Transverse colon (tissue), 4 donors: ENCODE data around the gene SMIM22. TPM values are rescaled to one million over a fixed set of nuclear protein-coding genes. Genes with fewer than 3 reads are reported as not detected.
A peak's percentile ranks its signal among the peaks of the same experiment; 100 is the strongest.

Experiments
- DNase-seq: peaks from one replicate; pipeline ENCODE4 v3.0.0-alpha.2; 2019
- H3K27ac ChIP-seq, 4 donors: fragments of 200-600 bp; sonication (generic); 2 replicates each; pipeline ENCODE4 v1.5.1; 2016 to 2018; ENCODE audit warnings: inconsistent platforms in 4 of 4
- H3K27me3 ChIP-seq: fragments of 200-600 bp; sonication (generic); 2 replicates; pipeline ENCODE4 v1.5.1; 2017; ENCODE audit warnings: inconsistent platforms
- H3K36me3 ChIP-seq, 4 donors: fragments of 200-600 bp; sonication (generic); 2 replicates each; pipeline ENCODE4 v1.5.1; 2017 to 2019; ENCODE audit warnings: inconsistent platforms in 4 of 4
- H3K4me1 ChIP-seq, 4 donors: fragments of 200-600 bp; sonication (generic); 2 replicates each; pipeline ENCODE4 v1.5.1; 2017 to 2020; ENCODE audit warnings: inconsistent platforms in 4 of 4
- H3K4me3 ChIP-seq, 4 donors: fragments of 200-600 bp; sonication (generic); 1 replicate in 1 of 4; 2 replicates in 3 of 4; pipeline versions ENCODE4 v1.5.1 to v1.6.1; 2017 to 2019; ENCODE audit warnings: inconsistent platforms in 4 of 4
- H3K9me3 ChIP-seq, 2 donors: fragments of 200-600 bp; sonication (generic); 2 replicates each; pipeline ENCODE4 v1.5.1; 2017 to 2019; ENCODE audit warnings: inconsistent platforms in 2 of 2
- EP300 ChIP-seq: sonication (generic); formaldehyde crosslinking; IDR thresholded peaks from one replicate; pipeline ENCODE4 v1.6.1; 2017; ENCODE audit warnings: antibody characterized with exemption, low read depth
- POLR2A ChIP-seq: fragments of 450-650 bp; IDR thresholded peaks from one replicate; pipeline ENCODE4 v1.6.1; 2016; ENCODE audit warnings: antibody characterized with exemption, mild to moderate bottlenecking, moderate library complexity
- POLR2AphosphoS5 ChIP-seq, 3 donors: sonication (generic); formaldehyde crosslinking; IDR thresholded peaks; one replicate each; pipeline ENCODE4 v1.6.1; 2016; ENCODE audit warnings: antibody characterized with exemption in 3 of 3
- WGBS, 2 donors: methylation state at CpG; one replicate each; pipeline ENCODE4 v1.1.5; 2018; ENCODE audit warnings: low coverage in 1 of 2; 5-methylcytosine and 5-hydroxymethylcytosine counted together
- in situ Hi-C, 4 donors: fragments of 200-750 bp; cut with MboI; loops; one replicate each; pipeline versions ENCODE4 v1.15.0 to v1.15.1; 2017; ENCODE audit warnings: low sequenced_read_pairs in 3 of 4, low pct_ligation_motif_present in 1 of 4, low pct_unique_long_range_greater_than_20kb in 1 of 4
- intact Hi-C: fragments of 100-400 bp; cut with DNase I; formaldehyde crosslinking; loops from one replicate; pipeline ENCODE4 v1.15.1; 2023; ENCODE audit warnings: low total_unique reads
- total RNA-seq, 4 donors: library from RNA; depleted of rRNA; stranded (reverse); fragments of >200 nt; gene quantifications; one replicate each; pipeline ENCODE4 v1.1.0, GENCODE V29; 2016
- TF ChIP-seq, protein P1 (sequence below), 5 experiments: fragments of 200-600 bp in 3 of 5; fragments of 450-650 bp in 2 of 5; sonication (generic) in 3 of 5; IDR thresholded peaks; 1 replicate in 2 of 5; 2 replicates in 3 of 5; pipeline ENCODE4 v1.5.1; 2016 to 2017; ENCODE audit warnings: antibody characterized with exemption in 5 of 5, inconsistent platforms in 3 of 5, mild to moderate bottlenecking in 2 of 5, moderate library complexity in 1 of 5

SMIM22 gene
- total RNA-seq, 4 donors from 2014 or later, result 88.0 to 450 (median 252) TPM

GRCh38 chr16:4826526-4826925, 31.4 kb downstream of the SMIM22 start:
- DNase-seq, result no peak
- intact Hi-C loops (no loop called here), in situ Hi-C loops (no loop called here)
- Histone ChIP-seq H3K4me1 (peaks cover 0 to 32% (median 13%) of the 10 kb centered on the region in 4 donors), H3K9me3 (no peaks in the 10 kb centered on the region), H3K36me3 (peaks cover 0 to 73% (median 30%) of the 10 kb centered on the region in 4 donors), H3K27ac (no peak overlapping the region), H3K27me3 (no peaks in the 10 kb centered on the region), H3K4me3 (no peak overlapping the region)
- TF ChIP-seq, protein P1, sequence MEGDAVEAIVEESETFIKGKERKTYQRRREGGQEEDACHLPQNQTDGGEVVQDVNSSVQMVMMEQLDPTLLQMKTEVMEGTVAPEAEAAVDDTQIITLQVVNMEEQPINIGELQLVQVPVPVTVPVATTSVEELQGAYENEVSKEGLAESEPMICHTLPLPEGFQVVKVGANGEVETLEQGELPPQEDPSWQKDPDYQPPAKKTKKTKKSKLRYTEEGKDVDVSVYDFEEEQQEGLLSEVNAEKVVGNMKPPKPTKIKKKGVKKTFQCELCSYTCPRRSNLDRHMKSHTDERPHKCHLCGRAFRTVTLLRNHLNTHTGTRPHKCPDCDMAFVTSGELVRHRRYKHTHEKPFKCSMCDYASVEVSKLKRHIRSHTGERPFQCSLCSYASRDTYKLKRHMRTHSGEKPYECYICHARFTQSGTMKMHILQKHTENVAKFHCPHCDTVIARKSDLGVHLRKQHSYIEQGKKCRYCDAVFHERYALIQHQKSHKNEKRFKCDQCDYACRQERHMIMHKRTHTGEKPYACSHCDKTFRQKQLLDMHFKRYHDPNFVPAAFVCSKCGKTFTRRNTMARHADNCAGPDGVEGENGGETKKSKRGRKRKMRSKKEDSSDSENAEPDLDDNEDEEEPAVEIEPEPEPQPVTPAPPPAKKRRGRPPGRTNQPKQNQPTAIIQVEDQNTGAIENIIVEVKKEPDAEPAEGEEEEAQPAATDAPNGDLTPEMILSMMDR (IDR thresholded peaks at IDR 0.05), result no peak
- TF ChIP-seq POLR2AphosphoS5 (IDR thresholded peaks at IDR 0.05) (no peak), POLR2A (no peak), EP300 (no peak)
- 97% methylated on average over 4 of the region's 4 CpGs; no CpG with 5 or more reads in 1 of the 2 donors for WGBS, 2 donors

- Histone ChIP-seq H3K9me3 (no peaks in the 10 kb centered on the region), H3K4me1 (peaks cover 0 to 36% (median 16%) of the 10 kb centered on the region in 4 donors), H3K36me3 (peaks cover 0 to 73% (median 32%) of the 10 kb centered on the region in 4 donors), H3K27ac (no peak overlapping the region), H3K27me3 (no peaks in the 10 kb centered on the region), H3K4me3 (no peak overlapping the region)
- TF ChIP-seq EP300 (no peak), POLR2A (no peak), POLR2AphosphoS5 (IDR thresholded peaks at IDR 0.05) (no peak)
- TF ChIP-seq, protein P1 (IDR thresholded peaks at IDR 0.05), result no peak
- WGBS, 2 donors, result 93% methylated on average over 10 of the region's 10 CpGs; no CpG with 5 or more reads in 1 of the 2 donors
- in situ Hi-C loops (no loop called here), intact Hi-C loops (no loop called here)
- no peak for DNase-seq
Observed at GRCh38 chr16:4826980-4827379, 31.8 kb downstream of the SMIM22 start.

DNA sequence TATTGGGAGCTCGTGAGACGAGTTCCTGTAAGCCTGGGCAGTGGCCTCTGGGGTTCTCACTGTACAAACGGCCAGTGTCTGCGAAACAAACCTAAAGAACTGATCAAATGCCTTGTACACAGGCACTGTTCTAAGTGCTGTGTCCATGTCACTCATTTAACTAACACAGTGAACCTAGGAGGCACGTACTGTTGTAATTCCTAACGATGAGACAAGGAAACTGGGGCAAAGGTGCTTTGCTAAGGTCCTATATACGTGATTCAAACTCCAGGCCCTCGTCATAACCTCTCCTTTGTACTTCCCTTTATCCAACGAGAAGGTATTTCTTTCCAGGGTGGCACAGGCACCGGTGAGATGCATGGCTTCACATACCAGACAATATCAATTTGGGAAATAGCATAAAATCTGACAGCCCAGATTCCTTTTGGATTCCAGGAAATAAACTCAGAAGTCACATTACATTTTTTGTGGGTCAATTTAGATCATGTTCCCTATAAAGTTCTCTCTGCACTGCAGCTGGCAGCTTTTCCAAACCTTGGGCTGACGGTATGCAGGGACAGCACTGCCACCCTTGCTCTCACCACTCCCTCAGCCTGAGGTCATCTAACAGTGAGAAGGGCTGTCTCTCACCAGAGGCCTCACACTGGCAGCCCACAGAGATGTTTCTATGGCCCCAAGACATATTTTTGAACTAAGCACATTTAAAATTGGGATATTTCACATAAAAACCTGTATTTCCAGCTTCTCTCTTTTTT, 33.6 kb downstream of the SMIM22 start:
- H3K36me3 ChIP-seq, result peaks cover 0 to 63% (median 27%) of the 10 kb centered on the region in 4 donors
- intact Hi-C loops, result no loop called here
- TF ChIP-seq EP300 (no peak), POLR2AphosphoS5 (IDR thresholded peaks at IDR 0.05) (peak in 2 of 3 donors; percentile 21 to 70), POLR2A (no peak)
- TF ChIP-seq, protein P1 (IDR thresholded peaks at IDR 0.05), result no peak
- DNase-seq, result peak; percentile 49
- no peak overlapping the region for H3K4me3 ChIP-seq
- H3K4me1 ChIP-seq, result peaks cover 2 to 54% (median 25%) of the 10 kb centered on the region in 4 donors
- 48 to 67% methylated on average over 5 to 11 of the region's 11 CpGs for WGBS, 2 donors
- no peaks in the 10 kb centered on the region for H3K9me3 ChIP-seq
- no peaks in the 10 kb centered on the region for H3K27me3 ChIP-seq
- peak overlapping the region; percentile 73 to 79 (median 76) for H3K27ac ChIP-seq
- in situ Hi-C loops, result no loop called here

GRCh38 chr16:4830408-4830807, 35.2 kb downstream of the SMIM22 start:
- 88 to 98% methylated on average over 4 to 7 of the region's 7 CpGs for WGBS, 2 donors
- TF ChIP-seq POLR2AphosphoS5 (IDR thresholded peaks at IDR 0.05) (no peak), POLR2A (no peak), EP300 (no peak)
- TF ChIP-seq, protein P1 (IDR thresholded peaks at IDR 0.05), result no peak
- peaks cover 4 to 65% (median 30%) of the 10 kb centered on the region in 4 donors for H3K4me1 ChIP-seq
- no peaks in the 10 kb centered on the region for H3K27me3 ChIP-seq
- intact Hi-C loops (no loop called here), in situ Hi-C loops (no loop called here)
- no peaks in the 10 kb centered on the region for H3K9me3 ChIP-seq
- DNase-seq, result no peak
- H3K36me3 ChIP-seq, result peaks cover 0 to 62% (median 24%) of the 10 kb centered on the region in 4 donors
- H3K27ac ChIP-seq, result no peak overlapping the region
- no peak overlapping the region for H3K4me3 ChIP-seq
